Mesenchymal stem cell (in vitro differentiated cells and primary cell): ENCODE measurements around the gene LGALS3BP. TPM values are rescaled to one million over a fixed set of nuclear protein-coding genes. Genes with fewer than 3 reads are reported as not detected.

Source experiments
- DNase-seq: peaks from one replicate; pipeline ENCODE4 v3.0.0-alpha.2; 2013
- H2AFZ ChIP-seq: one replicate; pipeline ENCODE4 v1.6.1; 2013; ENCODE audit warnings: low read depth, mild to moderate bottlenecking, control low read depth, inconsistent platforms, low read length, moderate library complexity
- H2AK5ac ChIP-seq: 2 replicates; pipeline ENCODE4 v1.6.1; 2013; ENCODE audit warnings: low read length, moderate library complexity, mild to moderate bottlenecking, inconsistent platforms; ENCODE audit not compliant: severe bottlenecking
- H2BK120ac ChIP-seq: one replicate; pipeline ENCODE4 v1.6.1; 2013; ENCODE audit warnings: low read depth, mild to moderate bottlenecking, inconsistent platforms, low read length, moderate library complexity
- H2BK12ac ChIP-seq, 2 experiments: one replicate each; pipeline ENCODE4 v1.6.1; 2013; ENCODE audit warnings: inconsistent platforms in 2 of 2, low read length in 2 of 2, mild to moderate bottlenecking in 2 of 2, moderate library complexity in 2 of 2, control low read depth in 1 of 2
- H2BK15ac ChIP-seq: one replicate; pipeline ENCODE4 v1.6.1; 2013; ENCODE audit warnings: mild to moderate bottlenecking, low read depth, inconsistent platforms; ENCODE audit not compliant: poor library complexity, severe bottlenecking
- H2BK5ac ChIP-seq: 2 replicates; pipeline ENCODE4 v1.6.1; 2013; ENCODE audit warnings: low read depth, mild to moderate bottlenecking, low read length, control low read depth, inconsistent platforms; ENCODE audit not compliant: poor library complexity, severe bottlenecking
- H3K14ac ChIP-seq, 2 experiments: one replicate each; pipeline ENCODE4 v1.6.1; 2013; ENCODE audit warnings: inconsistent platforms in 2 of 2, low read length in 2 of 2, control low read depth in 1 of 2, mild to moderate bottlenecking in 1 of 2, moderate library complexity in 1 of 2
- H3K18ac ChIP-seq, 2 experiments: one replicate each; pipeline ENCODE4 v1.6.1; 2013; ENCODE audit warnings: inconsistent platforms in 2 of 2, low read length in 2 of 2, control low read depth in 1 of 2, low read depth in 1 of 2, mild to moderate bottlenecking in 1 of 2
- H3K23ac ChIP-seq, 2 experiments: one replicate each; pipeline ENCODE4 v1.6.1; 2013; ENCODE audit warnings: inconsistent platforms in 2 of 2, low read length in 2 of 2, mild to moderate bottlenecking in 2 of 2, moderate library complexity in 2 of 2, control low read depth in 1 of 2
- H3K27ac ChIP-seq: 2 replicates; pipeline ENCODE4 v1.5.1; 2013; ENCODE audit warnings: mild to moderate bottlenecking, moderate library complexity, low read length, control low read depth, inconsistent platforms; ENCODE audit not compliant: poor library complexity, severe bottlenecking
- H3K27me3 ChIP-seq, 2 experiments: 2 replicates each; pipeline versions ENCODE4 v1.6.1 to v1.7.0; 2013; ENCODE audit warnings: low read length in 2 of 2, mild to moderate bottlenecking in 2 of 2, moderate library complexity in 2 of 2, control low read depth in 1 of 2, inconsistent platforms in 1 of 2; ENCODE audit not compliant: control insufficient read depth in 1 of 2, insufficient read depth in 1 of 2
- H3K36me3 ChIP-seq, 2 experiments: 2 replicates each; pipeline versions ENCODE4 v1.6.1 to v1.7.0; 2013; ENCODE audit warnings: low read length in 2 of 2, control low read depth in 1 of 2, inconsistent platforms in 1 of 2, low read depth in 1 of 2, mild to moderate bottlenecking in 1 of 2; ENCODE audit not compliant: insufficient read depth in 2 of 2, control insufficient read depth in 1 of 2
- H3K4ac ChIP-seq, 2 experiments: one replicate each; pipeline ENCODE4 v1.6.1; 2013; ENCODE audit warnings: inconsistent platforms in 2 of 2, low read length in 2 of 2, mild to moderate bottlenecking in 2 of 2, moderate library complexity in 2 of 2, control low read depth in 1 of 2, low read depth in 1 of 2
- H3K4me1 ChIP-seq: 2 replicates; pipeline ENCODE4 v1.6.1; 2013; ENCODE audit warnings: low read depth, low read length, control low read depth; ENCODE audit not compliant: control insufficient read depth, insufficient read depth
- H3K4me2 ChIP-seq: 2 replicates; pipeline ENCODE4 v1.6.1; 2013; ENCODE audit warnings: low read length, mild to moderate bottlenecking, inconsistent platforms; ENCODE audit not compliant: poor library complexity, severe bottlenecking
- H3K4me3 ChIP-seq, 2 experiments: 2 replicates each; pipeline versions ENCODE4 v1.5.1 to v1.7.0; 2013; ENCODE audit warnings: low read length in 2 of 2, mild to moderate bottlenecking in 2 of 2, control low read depth in 1 of 2, low read depth in 1 of 2; ENCODE audit not compliant: insufficient read depth in 1 of 2
- H3K79me1 ChIP-seq: replicated peaks from 2 replicates; pipeline ENCODE4 v1.6.1; 2013; ENCODE audit warnings: mild to moderate bottlenecking, control low read depth, low read length, inconsistent platforms; ENCODE audit not compliant: poor library complexity, severe bottlenecking
- H3K9ac ChIP-seq: 2 replicates; pipeline ENCODE4 v1.7.0; 2013; ENCODE audit warnings: mild to moderate bottlenecking, low read length, moderate library complexity
- H3K9me3 ChIP-seq: 2 replicates; pipeline ENCODE4 v1.7.0; 2013; ENCODE audit warnings: mild to moderate bottlenecking, low read length; ENCODE audit not compliant: control insufficient read depth
- H4K8ac ChIP-seq: one replicate; pipeline ENCODE4 v1.6.1; 2013; ENCODE audit warnings: inconsistent platforms, mild to moderate bottlenecking, low read length, moderate library complexity
- H4K91ac ChIP-seq: one replicate; pipeline ENCODE4 v1.6.1; 2013; ENCODE audit warnings: mild to moderate bottlenecking, low read length, inconsistent platforms
- WGBS: methylation state at CpG from one replicate; pipeline ENCODE4 v1.1.7; 2013; ENCODE audit warnings: mixed read lengths; 5-methylcytosine and 5-hydroxymethylcytosine counted together
- polyA plus RNA-seq, 2 experiments: library from polyadenylated mRNA; stranded (reverse); fragments of 200-250 nt; gene quantifications; one replicate each; pipeline ENCODE4 v1.2.3, GENCODE V29; 2013

The LGALS3BP gene
- polyA plus RNA-seq (2013, experiment 1 of 2) = 349 TPM
- polyA plus RNA-seq (2013, experiment 2 of 2) = 351 TPM

GRCh38 chr17:78979780-78980623 is at the start of gene LGALS3BP:
LGALS3BP (minus strand) TSS chr17:78979923; CDS start chr17:78977191, 2,732 bp downstream.
- Histone ChIP-seq H2BK5ac (peak within 1 kb of the TSS; percentile 61), H3K9ac (peak within 1 kb of the TSS; percentile 82), H3K9me3 (no peaks in the 10 kb centered on the region), H2BK12ac (peak within 1 kb of the TSS; percentile 60 to 94), H3K23ac (no peak within 1 kb of the TSS), H2BK120ac (peak within 1 kb of the TSS; percentile 50), H2BK15ac (peak within 1 kb of the TSS; percentile 62), H4K91ac (peak within 1 kb of the TSS; percentile 85), H3K4ac (peak within 1 kb of the TSS; percentile 80 to 92), H3K18ac (peak within 1 kb of the TSS; percentile 83 to 92), H3K4me2 (peak within 1 kb of the TSS; percentile 85), H3K27me3 (no peaks in the 10 kb centered on the region), H3K27ac (peak within 1 kb of the TSS; percentile 77), H3K14ac (peak within 1 kb of the TSS in 1 of 2 experiments; percentile 84), H4K8ac (peak within 1 kb of the TSS; percentile 98), H3K79me1 (peaks cover 20% of the 10 kb centered on the region), H3K4me3 (peak within 1 kb of the TSS; percentile 51 to 82), H3K36me3 (peaks cover 12 to 29% of the 10 kb centered on the region in 2 experiments), H2AFZ (peak within 1 kb of the TSS; percentile 6), H2AK5ac (peak within 1 kb of the TSS; percentile 93), H3K4me1 (peaks cover 47% of the 10 kb centered on the region)
- peak; percentile 89 for DNase-seq
- WGBS = 74% methylated on average over 16 of the region's 16 CpGs

GRCh38 chr17:79028496-79029326 is 49.0 kb upstream of the LGALS3BP start:
- no peak for DNase-seq
- 86% methylated on average over 17 of the region's 17 CpGs for WGBS
- Histone ChIP-seq H3K36me3 (no peaks in the 10 kb centered on the region), H3K4me2 (no peak overlapping the region), H3K27me3 (peaks cover 2 to 43% of the 10 kb centered on the region in 2 experiments), H2BK5ac (no peak overlapping the region), H3K9me3 (no peaks in the 10 kb centered on the region), H3K9ac (no peak overlapping the region), H3K14ac (no peak overlapping the region), H3K4me3 (no peak overlapping the region), H3K4ac (no peak overlapping the region), H2BK12ac (peak overlapping the region in 1 of 2 experiments; percentile 32), H3K79me1 (no peaks in the 10 kb centered on the region), H2AFZ (no peak overlapping the region), H4K8ac (peak overlapping the region; percentile 19), H3K23ac (no peak overlapping the region), H3K27ac (no peak overlapping the region), H3K18ac (peak overlapping the region in 1 of 2 experiments; percentile 5), H4K91ac (no peak overlapping the region), H2AK5ac (no peak overlapping the region), H2BK120ac (no peak overlapping the region), H3K4me1 (peaks cover 43% of the 10 kb centered on the region), H2BK15ac (no peak overlapping the region)

- peak overlapping the region; percentile 81 for H4K91ac ChIP-seq
- peaks cover 43% of the 10 kb centered on the region for H3K4me1 ChIP-seq
- peak overlapping the region; percentile 82 for H4K8ac ChIP-seq
- H3K27ac ChIP-seq = no peak overlapping the region
- H3K9ac ChIP-seq = peak overlapping the region; percentile 68
- H2BK5ac ChIP-seq = no peak overlapping the region
- 76% methylated on average over 16 of the region's 16 CpGs for WGBS
- no peak overlapping the region for H3K4me2 ChIP-seq
- H2AFZ ChIP-seq = no peak overlapping the region
- peaks cover 2 to 50% of the 10 kb centered on the region in 2 experiments for H3K27me3 ChIP-seq
- H3K4me3 ChIP-seq = peak overlapping the region in 1 of 2 experiments; percentile 47
- no peaks in the 10 kb centered on the region for H3K79me1 ChIP-seq
- H3K18ac ChIP-seq = peak overlapping the region; percentile 5 to 64
- no peak for DNase-seq
- peak overlapping the region in 1 of 2 experiments; percentile 89 for H3K4ac ChIP-seq
- H3K23ac ChIP-seq = no peak overlapping the region
- H3K36me3 ChIP-seq = no peaks in the 10 kb centered on the region
- peak overlapping the region; percentile 31 for H2AK5ac ChIP-seq
- H2BK15ac ChIP-seq = peak overlapping the region; percentile 26
- peak overlapping the region in 1 of 2 experiments; percentile 62 for H3K14ac ChIP-seq
- peak overlapping the region; percentile 29 to 70 for H2BK12ac ChIP-seq
- H3K9me3 ChIP-seq = no peaks in the 10 kb centered on the region
- H2BK120ac ChIP-seq = no peak overlapping the region
Measured at GRCh38 chr17:79027925-79028491, 48.3 kb upstream of the LGALS3BP start.
